Measurements from ENCODE around the gene OAS2. TPM values are rescaled to one million over a fixed set of nuclear protein-coding genes. Genes with fewer than 3 reads are reported as not detected.
"Not testable (repeated sequence)": the region's sequence is repeated elsewhere in the genome, so short reads cannot be mapped to it uniquely, and the experiment has no call there.

Gene OAS2
- total RNA-seq, 1 donor from 2014 or later = 5.0 TPM

DNA sequence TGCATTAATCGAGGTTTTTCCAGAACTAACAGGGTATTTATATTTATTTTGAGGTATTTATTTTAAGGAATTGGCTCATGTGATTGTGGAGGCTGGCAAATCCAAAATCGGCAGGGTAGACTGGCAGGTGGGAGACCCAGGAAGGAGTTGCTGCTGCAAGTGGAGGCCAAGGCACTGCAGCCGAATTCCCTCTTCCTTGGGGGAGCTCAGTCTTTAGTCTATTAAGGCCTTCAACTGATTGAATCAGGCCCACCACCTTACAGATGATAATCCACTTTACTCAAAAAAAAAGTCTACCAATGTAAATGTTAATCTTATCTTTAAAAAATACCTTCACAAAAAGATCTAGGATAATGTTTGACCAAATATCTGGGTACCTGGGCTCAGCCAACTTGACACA, 1.2 kb upstream of the OAS2 start:
- DNase-seq (ENCODE audit: missing footprints) (no peak), ATAC-seq (no peak)
- intact Hi-C loops (cut with DNase I) = loop anchor here (5.0 kb wide), 1 partner anchor 40 kb away; the partner anchor contains the start of gene OAS3

DNA sequence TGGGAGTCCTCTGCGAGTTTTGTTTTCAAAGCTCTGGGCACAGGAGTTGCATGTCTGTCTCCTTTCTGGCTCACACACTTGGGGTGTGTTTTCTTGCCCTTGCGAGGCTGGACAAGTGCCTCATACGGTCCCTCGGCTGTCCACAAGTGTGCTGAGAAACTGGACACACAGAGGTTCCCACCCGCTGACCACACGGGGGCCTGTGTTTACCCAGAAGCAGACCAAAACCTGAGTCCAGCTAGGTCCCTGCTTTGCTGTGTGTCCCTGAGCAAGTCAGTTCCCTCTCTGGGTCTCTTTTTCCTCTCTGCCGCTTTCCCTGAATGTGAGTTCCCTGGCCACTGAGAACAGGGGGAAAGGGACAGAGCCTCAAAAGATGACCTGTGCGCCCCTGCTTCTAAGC, 678 bp upstream of the OAS2 start:
- intact Hi-C loops (cut with DNase I) = loop anchor here (5.0 kb wide), 1 partner anchor 40 kb away; the partner anchor contains the start of gene OAS3
- DNase-seq (ENCODE audit: missing footprints) (no peak), ATAC-seq (no peak)

DNA sequence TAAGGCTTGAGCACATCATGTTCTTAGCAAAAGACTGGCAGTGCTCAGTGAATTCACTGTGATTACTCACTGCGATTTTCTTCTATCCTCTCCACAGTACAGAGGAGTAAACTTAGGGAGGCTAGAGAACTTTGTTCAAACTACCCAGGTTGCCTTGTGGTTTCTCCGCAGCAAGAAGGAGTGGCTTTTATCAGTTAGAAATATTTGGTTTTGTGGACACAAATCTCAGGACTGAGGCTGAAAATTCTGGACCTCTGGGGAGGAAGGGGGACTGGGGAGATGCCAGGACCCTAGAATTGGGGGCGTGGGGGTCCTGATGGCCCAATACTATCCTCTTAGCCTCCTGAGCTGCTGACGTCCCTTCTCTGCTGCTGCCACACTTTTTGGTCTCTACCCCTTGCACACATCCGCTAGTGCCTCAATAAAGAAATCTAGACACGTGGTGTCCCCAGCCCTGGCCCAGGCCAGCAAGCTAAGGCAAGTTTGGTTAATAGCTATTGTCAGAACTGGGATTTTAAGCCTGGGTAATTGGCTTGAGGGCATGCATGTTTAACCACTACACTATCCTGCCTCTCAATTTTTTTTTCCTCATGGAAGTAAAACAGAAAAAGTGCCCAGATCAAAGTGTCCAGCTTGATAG, 842 bp downstream of the OAS2 start:
- intact Hi-C loops (cut with DNase I) = loop anchor here (5.0 kb wide), 1 partner anchor 42 kb away; the partner anchor contains the start of gene OAS3
- DNase-seq (ENCODE audit: missing footprints) = no peak
- peak; percentile 26 for ATAC-seq

DNA sequence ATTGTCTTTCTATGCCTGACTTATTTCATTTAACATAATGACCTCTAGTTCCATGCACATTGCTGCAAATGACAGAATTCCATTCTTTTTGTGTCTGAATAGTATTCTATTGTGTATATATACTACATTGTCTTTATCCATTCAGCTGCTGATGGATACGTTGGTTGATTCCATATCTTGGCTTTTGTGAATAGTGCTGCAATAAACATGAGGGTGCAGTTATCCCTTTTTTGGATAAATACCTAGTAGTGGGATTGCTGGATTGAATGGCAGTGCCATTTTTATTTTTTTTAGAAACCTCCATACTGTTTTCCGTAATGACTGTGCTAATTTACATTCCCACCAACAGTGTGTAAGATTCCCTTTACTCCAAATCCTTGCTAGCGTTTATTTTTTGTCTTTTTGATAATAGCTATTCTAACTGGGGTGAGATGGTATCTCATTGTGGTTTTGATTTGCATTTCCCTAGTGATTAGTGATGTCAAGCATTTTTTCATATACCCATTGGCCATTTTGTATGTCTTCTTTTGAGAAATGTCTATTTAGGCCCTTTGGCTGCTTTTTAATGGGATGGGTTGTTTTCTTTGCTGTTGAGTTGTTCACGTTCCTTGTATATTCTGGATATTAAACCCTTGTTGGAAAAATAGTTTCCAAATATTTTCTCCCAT, 2.3 kb downstream of the OAS2 start:
- DNase-seq (ENCODE audit: missing footprints) (no peak), ATAC-seq (no peak)
- intact Hi-C loops (cut with DNase I) = no loop called here

DNA sequence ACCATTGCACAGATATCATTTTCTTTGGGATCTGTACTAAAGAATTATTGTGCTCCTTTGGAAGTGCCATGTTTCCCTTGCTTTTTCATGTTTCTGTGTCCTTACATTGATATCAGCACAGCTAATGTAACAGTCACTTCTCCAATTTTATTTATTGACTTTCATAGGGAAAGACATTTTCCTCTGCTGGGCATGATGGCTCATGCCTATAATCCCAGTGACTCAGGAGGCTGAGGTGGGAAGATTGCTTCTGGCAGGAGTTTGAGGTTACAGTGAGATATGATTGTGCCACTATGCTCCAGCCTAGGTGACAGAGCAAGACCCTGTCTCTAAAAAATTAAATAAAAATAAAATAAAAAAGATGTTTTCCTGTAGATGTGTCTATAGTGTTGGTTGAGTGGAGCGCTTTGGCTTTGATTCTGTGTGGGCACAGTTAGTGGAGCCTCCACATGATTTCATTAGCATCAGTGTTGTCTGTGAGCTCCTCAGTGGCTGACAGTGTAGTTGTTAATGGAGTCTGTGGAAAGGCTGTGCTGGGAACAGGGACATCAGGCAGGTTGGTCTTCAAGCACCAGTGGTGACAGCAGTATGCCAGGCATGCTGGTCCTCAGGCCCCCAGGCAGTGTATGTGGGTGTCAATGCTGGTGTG, 7.4 kb downstream of the OAS2 start:
- intact Hi-C loops (cut with DNase I) = no loop called here
- DNase-seq (ENCODE audit: missing footprints) (no peak), ATAC-seq (no peak)

DNA sequence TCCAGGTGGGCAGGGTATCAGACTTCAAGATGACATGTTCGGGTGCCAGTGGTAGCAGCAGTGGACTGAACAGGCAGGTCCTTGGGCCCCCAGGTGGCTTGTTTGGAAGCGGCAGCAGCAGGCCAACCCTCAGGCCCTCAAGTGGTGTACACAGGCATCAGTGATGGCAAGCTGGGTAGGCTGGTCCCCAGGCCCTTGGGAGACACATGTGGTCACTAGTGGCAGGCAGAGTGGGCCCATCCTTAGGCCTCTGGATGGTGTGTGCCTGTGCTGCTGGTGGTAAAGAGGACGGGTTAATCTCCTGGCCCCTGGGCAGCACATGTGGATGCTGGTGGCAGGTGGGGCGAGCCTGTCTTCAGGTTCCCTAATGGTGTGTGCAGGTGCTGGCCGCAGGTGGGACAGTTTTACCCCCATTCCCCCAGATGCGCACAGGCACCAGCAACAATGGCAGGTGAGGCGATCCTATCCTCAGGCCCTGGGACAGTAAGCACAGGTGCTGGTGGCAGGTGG, 8.0 kb downstream of the OAS2 start:
- intact Hi-C loops (cut with DNase I) = no loop called here
- ATAC-seq = no peak
- no peak for DNase-seq (ENCODE audit: missing footprints)

DNA sequence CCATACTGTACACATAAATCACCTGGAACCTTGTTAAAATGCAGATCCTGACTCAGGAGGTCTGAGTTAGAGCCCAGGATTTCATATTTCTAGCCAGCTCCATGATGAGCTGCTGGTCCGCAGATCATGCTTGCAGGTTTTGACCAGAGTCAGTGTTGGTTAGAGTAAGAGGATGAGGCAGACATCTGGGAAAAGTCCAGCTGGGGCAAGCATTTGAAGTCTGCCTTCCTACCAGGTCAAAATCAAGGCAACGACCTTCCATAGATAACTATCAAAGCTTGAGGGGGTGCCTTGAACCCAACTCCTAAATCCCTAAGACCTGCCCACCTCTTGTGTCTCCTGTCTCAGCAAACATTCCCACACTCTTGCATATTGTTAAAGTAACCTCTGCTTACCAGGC, 9.2 kb downstream of the OAS2 start:
- DNase-seq (ENCODE audit: missing footprints) (no peak), ATAC-seq (no peak)
- intact Hi-C loops (cut with DNase I) = no loop called here

DNA sequence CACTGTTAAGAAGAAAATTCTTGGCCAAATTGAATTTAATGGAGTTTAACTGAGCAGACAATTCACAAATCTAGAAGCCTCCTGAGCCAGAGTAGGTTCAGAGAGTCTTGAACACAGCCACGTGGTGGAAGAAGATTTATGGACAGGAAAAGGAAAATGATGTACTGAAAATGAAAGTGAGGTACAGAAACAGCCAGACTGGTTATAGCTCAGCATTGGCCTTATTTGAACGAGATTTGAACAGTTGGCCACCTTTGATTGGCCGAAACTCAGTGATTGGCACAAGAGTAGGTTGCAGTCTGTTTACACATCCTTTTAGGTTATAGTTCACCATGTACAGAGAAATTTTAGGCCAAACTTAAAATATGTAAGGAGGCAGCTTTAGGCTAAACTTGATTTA, 9.9 kb downstream of the OAS2 start:
- ATAC-seq (no peak), DNase-seq (ENCODE audit: missing footprints) (no peak)
- intact Hi-C loops (cut with DNase I) = no loop called here

DNA sequence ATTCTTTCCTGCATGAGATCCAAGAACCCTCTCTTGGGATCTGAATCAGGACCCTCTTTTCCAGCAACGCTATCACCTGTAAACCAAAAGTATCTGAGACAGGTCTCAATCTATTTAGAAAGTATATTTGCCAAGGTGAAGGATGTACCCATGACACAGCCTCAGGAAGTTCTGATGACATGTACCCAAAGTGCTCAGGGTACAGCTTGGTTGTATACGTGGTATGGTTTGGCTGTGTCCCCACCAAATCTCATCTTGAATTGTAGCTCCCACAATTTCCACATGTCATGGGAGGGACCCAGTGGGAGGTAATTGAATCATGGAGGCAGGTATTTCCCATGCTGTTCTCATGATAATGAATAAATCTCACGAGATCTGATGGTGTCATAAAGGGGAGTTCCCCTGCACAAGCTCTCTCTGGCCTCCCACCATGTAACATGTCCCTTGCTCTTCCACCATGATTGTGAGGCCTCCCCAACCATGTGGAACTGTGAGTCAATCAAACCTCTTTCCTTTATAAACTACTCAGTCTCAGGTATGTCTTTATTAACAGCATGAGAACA, 10.6 kb downstream of the OAS2 start:
- ATAC-seq; intact Hi-C loops (cut with DNase I); DNase-seq (ENCODE audit: missing footprints): not testable (repeated sequence)

DNA sequence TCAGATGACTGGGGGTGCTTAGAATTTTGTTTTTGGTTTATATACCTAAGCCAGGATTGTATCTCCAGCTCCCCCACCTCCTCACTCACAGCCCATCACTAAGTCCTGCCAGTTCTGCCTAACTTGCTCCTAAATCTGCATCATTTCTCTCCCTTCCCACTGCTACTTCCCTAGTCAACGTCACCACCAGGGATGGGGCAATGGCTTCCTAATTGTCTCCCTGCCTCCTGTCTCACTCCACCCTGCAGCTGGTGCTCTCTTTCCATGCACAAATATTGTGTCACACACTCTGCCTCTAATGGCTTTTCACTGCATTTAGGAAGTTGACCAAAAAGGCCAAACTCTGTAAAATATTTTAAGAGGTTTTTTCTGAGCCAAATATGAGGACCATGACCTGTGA, 11.5 kb downstream of the OAS2 start:
- intact Hi-C loops (cut with DNase I) = no loop called here
- DNase-seq (ENCODE audit: missing footprints) (no peak), ATAC-seq (no peak)

DNA sequence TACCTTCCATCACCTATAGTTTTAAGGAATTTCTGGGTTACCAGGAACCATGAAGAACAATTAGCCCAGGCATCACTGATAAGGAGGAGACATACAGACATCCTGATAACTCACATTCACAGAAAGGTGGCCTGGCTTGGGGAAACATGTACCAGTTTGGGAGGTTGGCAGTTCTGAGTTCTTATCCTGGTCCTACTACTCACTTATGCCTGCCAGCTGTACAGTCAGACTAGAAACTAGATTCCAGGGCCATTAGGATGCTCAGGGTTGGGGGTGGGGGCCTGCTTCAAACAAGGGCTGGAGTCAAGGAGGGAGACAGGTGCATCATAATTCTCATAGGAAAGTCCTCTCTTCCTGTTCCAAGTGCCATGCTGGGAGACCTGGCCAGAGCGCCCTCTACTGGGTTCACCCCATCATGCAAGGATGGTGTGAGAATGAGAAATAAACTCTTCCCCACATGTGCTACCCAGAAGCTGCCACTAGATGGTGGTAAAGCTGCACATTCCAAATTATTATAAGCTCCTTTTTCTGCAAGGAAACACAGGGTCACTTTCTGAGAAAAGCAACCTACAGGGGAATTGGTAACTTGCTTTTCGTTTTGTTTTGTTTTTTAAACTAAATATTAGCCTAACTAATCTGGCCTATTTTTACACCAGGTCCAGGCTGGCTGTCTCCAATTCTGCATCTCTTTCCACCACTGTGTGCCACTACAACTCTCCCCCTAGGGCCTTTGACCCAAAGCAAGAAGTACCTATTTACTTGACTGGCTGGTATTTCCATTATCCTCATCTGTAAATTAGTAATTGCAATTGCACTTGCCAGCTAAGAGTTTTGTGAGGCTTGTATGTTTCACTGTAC, 14.5 kb downstream of the OAS2 start:
- DNase-seq (ENCODE audit: missing footprints) = no peak
- intact Hi-C loops (cut with DNase I) = no loop called here
- ATAC-seq = peak; percentile 60

DNA sequence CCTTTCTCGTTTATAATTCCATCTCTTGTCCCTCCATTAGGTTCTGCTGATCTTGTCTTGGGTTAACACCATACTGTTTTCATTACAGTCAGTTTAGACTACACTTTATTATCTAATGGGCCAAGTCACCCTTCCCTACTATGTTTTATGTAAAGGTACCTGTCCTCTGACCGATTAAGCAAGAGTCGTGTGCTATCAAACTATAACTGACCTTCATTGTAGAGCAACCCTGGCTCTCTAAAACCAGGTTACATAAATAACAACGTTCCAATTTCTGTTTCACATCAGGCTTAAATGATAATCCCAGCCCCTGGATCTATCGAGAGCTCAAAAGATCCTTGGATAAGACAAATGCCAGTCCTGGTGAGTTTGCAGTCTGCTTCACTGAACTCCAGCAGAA, 16.7 kb downstream of the OAS2 start:
- no peak for DNase-seq (ENCODE audit: missing footprints)
- no peak for ATAC-seq
- intact Hi-C loops (cut with DNase I) = no loop called here

DNA sequence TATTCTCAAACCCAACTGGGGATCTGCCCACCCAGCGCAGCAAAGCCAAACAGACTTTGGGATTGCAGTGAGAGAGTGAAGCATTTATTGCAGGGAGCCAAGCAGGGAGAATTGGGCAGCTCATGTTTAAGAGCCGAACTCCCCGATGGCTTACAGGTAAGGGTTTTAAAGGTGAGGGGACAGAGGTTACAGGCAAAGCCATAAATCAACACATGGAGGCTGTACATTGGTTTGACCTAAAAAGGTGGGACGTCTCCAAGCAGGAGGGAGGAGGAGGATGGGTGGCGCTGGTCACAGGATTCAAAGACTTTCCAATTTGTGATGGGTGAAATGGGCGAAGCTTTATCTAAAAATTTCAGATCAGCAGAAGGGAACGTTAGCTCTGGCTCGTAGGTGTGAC, 18.2 kb downstream of the OAS2 start:
- intact Hi-C loops (cut with DNase I) = no loop called here
- DNase-seq (ENCODE audit: missing footprints) (no peak), ATAC-seq (no peak)

DNA sequence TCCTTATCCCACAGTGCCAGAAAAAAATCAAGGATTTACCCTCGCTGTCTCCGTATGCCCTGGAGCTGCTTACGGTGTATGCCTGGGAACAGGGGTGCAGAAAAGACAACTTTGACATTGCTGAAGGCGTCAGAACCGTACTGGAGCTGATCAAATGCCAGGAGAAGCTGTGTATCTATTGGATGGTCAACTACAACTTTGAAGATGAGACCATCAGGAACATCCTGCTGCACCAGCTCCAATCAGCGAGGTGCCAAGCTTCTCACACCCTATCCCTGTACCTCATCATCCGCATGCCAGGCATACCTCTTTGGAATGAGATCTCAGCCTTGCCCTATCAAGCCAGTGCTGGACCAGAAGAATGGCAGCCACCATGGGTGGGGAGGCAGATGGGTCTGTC, 19.2 kb downstream of the OAS2 start:
- ATAC-seq = no peak
- intact Hi-C loops (cut with DNase I) = no loop called here
- no peak for DNase-seq (ENCODE audit: missing footprints)

DNA sequence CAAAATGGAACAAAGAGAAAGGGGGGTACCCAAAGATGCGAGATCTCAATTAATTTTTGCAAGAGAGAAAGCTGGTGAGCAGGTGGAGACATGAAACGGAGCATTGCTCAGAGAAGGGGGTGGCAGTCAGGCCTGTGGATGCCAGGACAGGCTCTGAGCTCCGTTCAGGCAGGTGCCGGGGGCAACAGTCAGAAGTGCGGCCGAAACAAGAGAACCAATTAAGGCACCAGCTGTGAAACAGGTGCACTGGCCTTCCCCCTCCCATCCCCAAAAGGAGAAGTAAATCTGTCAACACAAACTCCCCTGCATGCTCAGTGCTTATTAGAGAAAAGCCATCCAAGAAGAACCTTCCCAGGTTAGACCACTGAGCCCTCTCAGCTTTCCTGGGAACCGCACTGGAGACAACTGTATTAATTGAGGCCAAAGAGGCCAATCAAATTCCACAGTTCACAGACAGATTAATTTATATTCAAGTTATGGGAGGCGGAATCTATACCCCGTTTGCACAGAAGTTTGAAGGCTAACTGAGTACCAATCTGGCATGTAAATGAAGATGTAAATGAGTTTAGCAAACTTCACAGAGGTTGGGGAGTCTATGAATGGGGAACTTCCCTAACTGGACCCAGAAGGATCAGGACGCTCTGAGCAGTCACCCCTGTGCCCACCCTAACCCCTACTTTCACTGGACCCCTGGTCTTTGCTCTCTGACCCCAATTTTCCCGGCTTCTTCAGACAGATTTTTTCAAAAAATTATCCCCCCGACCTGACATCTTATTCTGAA, 20.9 kb downstream of the OAS2 start:
- DNase-seq (ENCODE audit: missing footprints) (no peak), ATAC-seq (no peak)
- intact Hi-C loops (cut with DNase I) = no loop called here

DNA sequence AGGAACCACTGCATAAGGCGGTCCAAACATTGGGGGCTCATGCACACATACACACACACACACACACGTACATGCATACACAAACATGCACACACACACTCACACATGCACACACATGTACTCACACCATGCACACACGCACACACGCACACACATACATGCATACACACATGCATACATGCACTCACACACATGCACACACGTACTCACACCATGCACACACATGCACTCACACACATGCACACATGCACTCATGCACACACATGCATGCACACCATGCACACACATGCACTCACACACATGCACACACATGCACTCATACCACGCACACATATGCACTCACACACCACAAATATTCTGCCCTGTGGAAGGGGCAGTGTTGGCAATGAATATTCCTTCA, 22.1 kb downstream of the OAS2 start:
- DNase-seq (ENCODE audit: missing footprints) = no peak
- ATAC-seq = no peak
- intact Hi-C loops (cut with DNase I) = no loop called here

DNA sequence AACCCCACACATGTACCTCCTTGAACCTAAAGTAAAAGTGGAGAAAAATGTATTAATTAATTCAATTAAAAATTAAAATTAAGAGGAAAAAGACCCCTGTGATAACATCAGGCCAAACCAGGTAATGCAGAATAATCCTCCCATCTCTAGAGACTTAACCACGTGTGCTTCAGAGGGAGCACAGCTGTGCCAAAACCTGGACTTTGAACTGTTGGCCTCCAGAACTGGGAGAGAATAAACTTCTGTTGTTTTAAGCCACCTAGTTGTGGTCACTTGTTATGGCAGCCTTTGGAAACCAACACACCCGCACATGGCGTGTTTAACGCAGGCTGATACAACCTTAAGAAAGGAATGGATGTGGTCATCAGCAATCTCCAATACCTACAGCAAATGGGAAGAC, 23.8 kb downstream of the OAS2 start:
- no peak for ATAC-seq
- intact Hi-C loops (cut with DNase I) = no loop called here
- no peak for DNase-seq (ENCODE audit: missing footprints)

DNA sequence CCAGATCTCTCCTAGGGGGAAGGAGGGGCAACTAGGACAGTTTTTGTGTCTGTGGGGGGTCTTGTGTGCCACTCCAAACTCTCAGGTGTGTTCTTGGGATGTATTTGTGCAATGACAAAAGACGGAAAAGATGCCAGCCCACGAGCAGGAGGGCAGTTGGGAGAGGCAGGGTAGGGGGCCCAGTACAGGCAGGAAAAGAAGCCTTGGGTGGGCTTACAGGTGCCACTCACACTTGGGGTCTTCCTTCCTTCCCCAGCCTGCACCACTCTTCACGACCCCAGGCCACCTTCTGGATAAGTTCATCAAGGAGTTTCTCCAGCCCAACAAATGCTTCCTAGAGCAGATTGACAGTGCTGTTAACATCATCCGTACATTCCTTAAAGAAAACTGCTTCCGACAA, 24.4 kb downstream of the OAS2 start:
- DNase-seq (ENCODE audit: missing footprints) (no peak), ATAC-seq (no peak)
- intact Hi-C loops (cut with DNase I) = no loop called here
